ENCODE data around the gene C1orf122.
A peak's percentile ranks its signal among the peaks of the same experiment; 100 is the strongest.

C1orf122 gene

GRCh38 chr1:37776946-37777516 lies 30.6 kb upstream of the C1orf122 start:
- Histone ChIP-seq H3K36me3 (ENCODE audit: control insufficient read depth in 2 of 2, insufficient read depth in 2 of 2, low read length in 2 of 2) (no peaks in the 10 kb centered on the region), H3K9me3 (ENCODE audit: control insufficient read depth in 2 of 2, low read length in 2 of 2) (no peaks in the 10 kb centered on the region), H3K4me3 (ENCODE audit: low read length in 2 of 2) (no peak overlapping the region), H3K9ac (ENCODE audit: low read length in 2 of 2) (no peak overlapping the region), H3K4me1 (ENCODE audit: control insufficient read depth, insufficient read depth, low read length) (no peaks in the 10 kb centered on the region), H3K27ac (ENCODE audit: low read length) (no peak overlapping the region), H3K27me3 (ENCODE audit: control insufficient read depth in 1 of 2, insufficient read depth in 2 of 2, low read length in 2 of 2) (peaks cover 0 to 5% of the 10 kb centered on the region in 2 donors)

- Histone ChIP-seq H3K36me3 (ENCODE audit: control insufficient read depth in 2 of 2, insufficient read depth in 2 of 2, low read length in 2 of 2) (no peaks in the 10 kb centered on the region), H3K4me3 (ENCODE audit: low read length in 2 of 2) (no peak overlapping the region), H3K27ac (ENCODE audit: low read length) (no peak overlapping the region), H3K9me3 (ENCODE audit: control insufficient read depth in 2 of 2, low read length in 2 of 2) (no peaks in the 10 kb centered on the region), H3K4me1 (ENCODE audit: control insufficient read depth, insufficient read depth, low read length) (no peaks in the 10 kb centered on the region), H3K9ac (ENCODE audit: low read length in 2 of 2) (no peak overlapping the region), H3K27me3 (ENCODE audit: control insufficient read depth in 1 of 2, insufficient read depth in 2 of 2, low read length in 2 of 2) (peaks cover 0 to 5% of the 10 kb centered on the region in 2 donors)
Observed at GRCh38 chr1:37778654-37779053, 28.9 kb upstream of the C1orf122 start.

GRCh38 chr1:37782491-37782890 lies 25.1 kb upstream of the C1orf122 start:
- H3K4me1 ChIP-seq (ENCODE audit: control insufficient read depth, insufficient read depth, low read length) = no peaks in the 10 kb centered on the region
- H3K36me3 ChIP-seq (ENCODE audit: control insufficient read depth in 2 of 2, insufficient read depth in 2 of 2, low read length in 2 of 2) = no peaks in the 10 kb centered on the region
- H3K27me3 ChIP-seq (ENCODE audit: control insufficient read depth in 1 of 2, insufficient read depth in 2 of 2, low read length in 2 of 2) = peaks cover 0 to 8% of the 10 kb centered on the region in 2 donors
- no peaks in the 10 kb centered on the region for H3K9me3 ChIP-seq (ENCODE audit: control insufficient read depth in 2 of 2, low read length in 2 of 2)
- no peak overlapping the region for H3K27ac ChIP-seq (ENCODE audit: low read length)
- no peak overlapping the region for H3K4me3 ChIP-seq (ENCODE audit: low read length in 2 of 2)
- no peak overlapping the region for H3K9ac ChIP-seq (ENCODE audit: low read length in 2 of 2)

GRCh38 chr1:37792943-37793686 lies 14.5 kb upstream of the C1orf122 start:
- Histone ChIP-seq H3K9me3 (ENCODE audit: control insufficient read depth in 2 of 2, low read length in 2 of 2) (no peaks in the 10 kb centered on the region), H3K4me3 (ENCODE audit: low read length in 2 of 2) (peak overlapping the region in 1 of 2 donors; percentile 22), H3K9ac (ENCODE audit: low read length in 2 of 2) (no peak overlapping the region), H3K27me3 (ENCODE audit: control insufficient read depth in 1 of 2, insufficient read depth in 2 of 2, low read length in 2 of 2) (peaks cover 0 to 13% of the 10 kb centered on the region in 2 donors), H3K27ac (ENCODE audit: low read length) (no peak overlapping the region), H3K36me3 (ENCODE audit: control insufficient read depth in 2 of 2, insufficient read depth in 2 of 2, low read length in 2 of 2) (peaks cover 0 to 2% of the 10 kb centered on the region in 2 donors), H3K4me1 (ENCODE audit: control insufficient read depth, insufficient read depth, low read length) (peaks cover 9% of the 10 kb centered on the region)

- Histone ChIP-seq H3K27me3 (ENCODE audit: control insufficient read depth in 1 of 2, insufficient read depth in 2 of 2, low read length in 2 of 2) (peaks cover 0 to 8% of the 10 kb centered on the region in 2 donors), H3K36me3 (ENCODE audit: control insufficient read depth in 2 of 2, insufficient read depth in 2 of 2, low read length in 2 of 2) (peaks cover 0 to 3% of the 10 kb centered on the region in 2 donors), H3K4me1 (ENCODE audit: control insufficient read depth, insufficient read depth, low read length) (peaks cover 9% of the 10 kb centered on the region), H3K9ac (ENCODE audit: low read length in 2 of 2) (no peak within 1 kb of the TSS), H3K4me3 (ENCODE audit: low read length in 2 of 2) (peak within 1 kb of the TSS; percentile 25 to 76), H3K27ac (ENCODE audit: low read length) (no peak within 1 kb of the TSS), H3K9me3 (ENCODE audit: control insufficient read depth in 2 of 2, low read length in 2 of 2) (no peaks in the 10 kb centered on the region)
Observed at GRCh38 chr1:37793773-37794371, 13.7 kb upstream of the C1orf122 start, which contains the start of gene MANEAL. MANEAL (plus strand) TSS chr1:37793847; CDS start chr1:37794183, 336 bp downstream.

GRCh38 chr1:37794372-37795339 lies 12.9 kb upstream of the C1orf122 start:
- H3K9ac ChIP-seq (ENCODE audit: low read length in 2 of 2) = no peak overlapping the region
- peak overlapping the region; percentile 25 to 65 for H3K4me3 ChIP-seq (ENCODE audit: low read length in 2 of 2)
- peaks cover 0 to 7% of the 10 kb centered on the region in 2 donors for H3K36me3 ChIP-seq (ENCODE audit: control insufficient read depth in 2 of 2, insufficient read depth in 2 of 2, low read length in 2 of 2)
- peaks cover 9% of the 10 kb centered on the region for H3K4me1 ChIP-seq (ENCODE audit: control insufficient read depth, insufficient read depth, low read length)
- no peaks in the 10 kb centered on the region for H3K9me3 ChIP-seq (ENCODE audit: control insufficient read depth in 2 of 2, low read length in 2 of 2)
- H3K27ac ChIP-seq (ENCODE audit: low read length) = no peak overlapping the region
- H3K27me3 ChIP-seq (ENCODE audit: control insufficient read depth in 1 of 2, insufficient read depth in 2 of 2, low read length in 2 of 2) = peaks cover 0 to 7% of the 10 kb centered on the region in 2 donors

- H3K9me3 ChIP-seq (ENCODE audit: control insufficient read depth in 2 of 2, low read length in 2 of 2) = no peaks in the 10 kb centered on the region
- H3K36me3 ChIP-seq (ENCODE audit: control insufficient read depth in 2 of 2, insufficient read depth in 2 of 2, low read length in 2 of 2) = peaks cover 0 to 12% of the 10 kb centered on the region in 2 donors
- H3K4me3 ChIP-seq (ENCODE audit: low read length in 2 of 2) = peak overlapping the region in 1 of 2 donors; percentile 65
- no peak overlapping the region for H3K27ac ChIP-seq (ENCODE audit: low read length)
- H3K27me3 ChIP-seq (ENCODE audit: control insufficient read depth in 1 of 2, insufficient read depth in 2 of 2, low read length in 2 of 2) = peaks cover 0 to 2% of the 10 kb centered on the region in 2 donors
- no peak overlapping the region for H3K9ac ChIP-seq (ENCODE audit: low read length in 2 of 2)
- peaks cover 9% of the 10 kb centered on the region for H3K4me1 ChIP-seq (ENCODE audit: control insufficient read depth, insufficient read depth, low read length)
Observed at GRCh38 chr1:37795340-37796125, 12.1 kb upstream of the C1orf122 start.

GRCh38 chr1:37797750-37798345 lies 9.7 kb upstream of the C1orf122 start:
- Histone ChIP-seq H3K4me1 (ENCODE audit: control insufficient read depth, insufficient read depth, low read length) (peaks cover 9% of the 10 kb centered on the region), H3K27ac (ENCODE audit: low read length) (no peak overlapping the region), H3K9ac (ENCODE audit: low read length in 2 of 2) (no peak overlapping the region), H3K4me3 (ENCODE audit: low read length in 2 of 2) (no peak overlapping the region), H3K9me3 (ENCODE audit: control insufficient read depth in 2 of 2, low read length in 2 of 2) (no peaks in the 10 kb centered on the region), H3K36me3 (ENCODE audit: control insufficient read depth in 2 of 2, insufficient read depth in 2 of 2, low read length in 2 of 2) (peaks cover 4 to 19% of the 10 kb centered on the region in 2 donors), H3K27me3 (ENCODE audit: control insufficient read depth in 1 of 2, insufficient read depth in 2 of 2, low read length in 2 of 2) (no peaks in the 10 kb centered on the region)

DNA sequence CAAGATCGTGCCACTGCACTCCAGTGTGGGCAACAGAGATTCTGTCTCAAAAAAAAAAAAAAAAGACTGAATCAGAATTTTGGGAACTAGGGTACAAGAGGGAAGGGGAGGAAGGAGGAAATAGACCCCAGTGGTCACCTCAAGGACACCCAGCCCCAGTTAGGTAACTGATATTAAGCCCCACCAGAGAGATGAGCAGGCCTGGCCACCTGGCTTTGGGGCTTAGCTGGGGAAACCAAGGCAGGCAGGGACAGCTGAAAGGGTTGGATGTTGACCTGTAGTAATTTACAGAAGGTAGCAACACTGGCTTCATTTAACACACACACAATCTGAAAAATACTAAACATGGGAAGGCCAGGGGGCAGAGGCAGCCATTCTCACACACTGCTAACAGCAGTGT lies 5.2 kb upstream of the C1orf122 start:
- peaks cover 33 to 49% of the 10 kb centered on the region in 2 donors for H3K36me3 ChIP-seq (ENCODE audit: control insufficient read depth in 2 of 2, insufficient read depth in 2 of 2, low read length in 2 of 2)
- H3K4me1 ChIP-seq (ENCODE audit: control insufficient read depth, insufficient read depth, low read length) = peaks cover 12% of the 10 kb centered on the region
- no peak overlapping the region for H3K9ac ChIP-seq (ENCODE audit: low read length in 2 of 2)
- no peak overlapping the region for H3K4me3 ChIP-seq (ENCODE audit: low read length in 2 of 2)
- no peaks in the 10 kb centered on the region for H3K27me3 ChIP-seq (ENCODE audit: control insufficient read depth in 1 of 2, insufficient read depth in 2 of 2, low read length in 2 of 2)
- H3K9me3 ChIP-seq (ENCODE audit: control insufficient read depth in 2 of 2, low read length in 2 of 2) = no peaks in the 10 kb centered on the region
- H3K27ac ChIP-seq (ENCODE audit: low read length) = no peak overlapping the region

Data from stomach smooth muscle (tissue), 2 donors.